ENCODE results near the gene OLFM4.

OLFM4 gene

DNA sequence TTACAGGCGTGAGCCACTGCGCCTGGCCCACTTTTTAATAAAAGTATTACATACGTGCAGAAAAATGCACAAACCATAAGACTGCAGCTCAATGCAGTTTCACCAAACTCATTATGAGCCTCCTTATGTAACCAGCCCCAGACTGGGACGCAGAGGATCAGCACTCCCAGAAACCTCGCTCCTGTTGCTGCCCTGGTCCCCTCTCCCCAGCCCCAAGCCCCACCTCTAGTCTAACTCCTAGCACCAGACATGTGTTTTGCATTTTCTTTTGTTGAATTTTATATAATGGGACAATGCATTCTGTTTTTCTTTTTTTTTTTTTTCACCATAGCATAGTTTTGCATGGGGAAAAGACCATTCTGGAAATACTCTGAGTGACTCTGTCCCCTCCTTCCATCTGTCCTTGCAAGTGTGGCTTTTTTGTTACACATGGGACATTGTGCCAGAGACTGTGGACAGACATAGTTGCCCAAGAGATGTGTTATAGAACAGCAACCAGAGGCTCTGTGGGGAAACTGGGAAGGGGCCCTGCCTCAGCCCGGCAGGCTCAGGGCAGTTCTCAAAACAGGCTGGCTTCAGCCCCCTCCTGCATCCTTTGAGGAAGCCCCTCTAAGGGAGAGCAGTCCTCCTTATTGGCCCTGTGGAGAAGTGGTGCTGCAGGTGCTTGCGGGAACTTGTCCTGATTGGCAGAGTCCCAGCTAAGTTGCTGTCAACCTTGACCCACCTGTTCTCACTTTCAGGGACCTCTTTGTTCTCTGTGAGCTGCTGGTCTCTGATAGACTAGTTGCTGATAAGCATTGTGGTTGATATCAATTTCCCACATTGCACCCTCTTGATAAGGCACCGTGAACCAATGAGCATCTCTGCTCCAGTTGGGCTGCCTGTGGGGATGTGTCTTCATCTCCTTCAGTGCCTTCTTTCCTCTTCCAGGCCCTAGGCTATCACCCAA is 13.8 kb upstream of the OLFM4 start:
- no peak overlapping the region for H3K27ac ChIP-seq (ENCODE audit: extremely low read depth, low read depth, low read length)
- H3K4me1 ChIP-seq (ENCODE audit: control insufficient read depth, insufficient read depth, low read length) = no peaks in the 10 kb centered on the region
- no peak for TF ChIP-seq ZNF19 (tag by site-specific recombination; IDR thresholded peaks at IDR 0.05; ENCODE audit: low read depth)
- no peak for TF ChIP-seq ZNF791 (tag by site-specific recombination; IDR thresholded peaks at IDR 0.05)
- TF ChIP-seq, protein P1, sequence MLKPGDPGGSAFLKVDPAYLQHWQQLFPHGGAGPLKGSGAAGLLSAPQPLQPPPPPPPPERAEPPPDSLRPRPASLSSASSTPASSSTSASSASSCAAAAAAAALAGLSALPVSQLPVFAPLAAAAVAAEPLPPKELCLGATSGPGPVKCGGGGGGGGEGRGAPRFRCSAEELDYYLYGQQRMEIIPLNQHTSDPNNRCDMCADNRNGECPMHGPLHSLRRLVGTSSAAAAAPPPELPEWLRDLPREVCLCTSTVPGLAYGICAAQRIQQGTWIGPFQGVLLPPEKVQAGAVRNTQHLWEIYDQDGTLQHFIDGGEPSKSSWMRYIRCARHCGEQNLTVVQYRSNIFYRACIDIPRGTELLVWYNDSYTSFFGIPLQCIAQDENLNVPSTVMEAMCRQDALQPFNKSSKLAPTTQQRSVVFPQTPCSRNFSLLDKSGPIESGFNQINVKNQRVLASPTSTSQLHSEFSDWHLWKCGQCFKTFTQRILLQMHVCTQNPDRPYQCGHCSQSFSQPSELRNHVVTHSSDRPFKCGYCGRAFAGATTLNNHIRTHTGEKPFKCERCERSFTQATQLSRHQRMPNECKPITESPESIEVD (tag by site-specific recombination; IDR thresholded peaks at IDR 0.05) = no peak
- no peak for TF ChIP-seq ZNF600 (tag by site-specific recombination; IDR thresholded peaks at IDR 0.05)
- TF ChIP-seq ZNF292 (tag by site-specific recombination; IDR thresholded peaks at IDR 0.05; ENCODE audit: borderline replicate concordance, low read depth) = no peak
- TF ChIP-seq ZNF776 (tag by site-specific recombination; IDR thresholded peaks at IDR 0.05; ENCODE audit: borderline replicate concordance) = no peak
- TF ChIP-seq ZNF843 (tag by site-specific recombination; IDR thresholded peaks at IDR 0.05) = no peak
- CTCF ChIA-PET = no interaction called here
- H3K9me3 ChIP-seq (ENCODE audit: control insufficient read depth, insufficient read depth, low read depth, low read length) = no peaks in the 10 kb centered on the region
- no peaks in the 10 kb centered on the region for H3K36me3 ChIP-seq (ENCODE audit: control insufficient read depth in 2 of 2, insufficient read depth in 1 of 2, low read length in 2 of 2)
- no peak overlapping the region for H3K4me3 ChIP-seq (ENCODE audit: low read depth, low read length)
- POLR2A ChIA-PET = no interaction called here

DNA sequence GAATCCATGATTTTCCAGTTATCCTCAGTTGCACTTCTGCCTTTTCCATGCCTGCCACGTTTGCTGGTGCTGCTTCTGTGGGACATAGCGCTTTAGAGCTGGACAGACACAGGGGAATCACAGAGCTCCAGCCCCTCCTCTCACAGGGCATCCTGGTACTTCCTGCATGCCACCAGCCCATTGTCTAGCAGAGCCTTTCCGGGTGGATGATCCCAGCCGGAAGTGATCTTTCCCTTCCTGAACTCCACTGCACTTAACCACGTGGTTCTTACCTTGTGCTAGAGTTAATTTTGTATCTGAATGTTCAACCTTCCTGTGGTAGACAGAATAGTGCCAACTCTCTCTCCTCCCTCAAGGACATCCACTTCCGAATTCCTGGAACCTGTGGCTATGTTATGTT is 12.6 kb upstream of the OLFM4 start:
- Histone ChIP-seq H3K4me3 (ENCODE audit: low read depth, low read length) (no peak overlapping the region), H3K9me3 (ENCODE audit: control insufficient read depth, insufficient read depth, low read depth, low read length) (no peaks in the 10 kb centered on the region), H3K27ac (ENCODE audit: extremely low read depth, low read depth, low read length) (no peak overlapping the region), H3K4me1 (ENCODE audit: control insufficient read depth, insufficient read depth, low read length) (no peaks in the 10 kb centered on the region), H3K36me3 (ENCODE audit: control insufficient read depth in 2 of 2, insufficient read depth in 1 of 2, low read length in 2 of 2) (no peaks in the 10 kb centered on the region)
- ChIA-PET CTCF (interaction anchor here (0.7 kb wide), 1 partner anchor 152 kb away, joined by 4 read pairs; no protein-coding TSS in a partner anchor), POLR2A (no interaction called here)
- TF ChIP-seq, protein P2, sequence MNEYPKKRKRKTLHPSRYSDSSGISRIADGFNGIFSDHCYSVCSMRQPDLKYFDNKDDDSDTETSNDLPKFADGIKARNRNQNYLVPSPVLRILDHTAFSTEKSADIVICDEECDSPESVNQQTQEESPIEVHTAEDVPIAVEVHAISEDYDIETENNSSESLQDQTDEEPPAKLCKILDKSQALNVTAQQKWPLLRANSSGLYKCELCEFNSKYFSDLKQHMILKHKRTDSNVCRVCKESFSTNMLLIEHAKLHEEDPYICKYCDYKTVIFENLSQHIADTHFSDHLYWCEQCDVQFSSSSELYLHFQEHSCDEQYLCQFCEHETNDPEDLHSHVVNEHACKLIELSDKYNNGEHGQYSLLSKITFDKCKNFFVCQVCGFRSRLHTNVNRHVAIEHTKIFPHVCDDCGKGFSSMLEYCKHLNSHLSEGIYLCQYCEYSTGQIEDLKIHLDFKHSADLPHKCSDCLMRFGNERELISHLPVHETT (tag by site-specific recombination; IDR thresholded peaks at IDR 0.05) = no peak

DNA sequence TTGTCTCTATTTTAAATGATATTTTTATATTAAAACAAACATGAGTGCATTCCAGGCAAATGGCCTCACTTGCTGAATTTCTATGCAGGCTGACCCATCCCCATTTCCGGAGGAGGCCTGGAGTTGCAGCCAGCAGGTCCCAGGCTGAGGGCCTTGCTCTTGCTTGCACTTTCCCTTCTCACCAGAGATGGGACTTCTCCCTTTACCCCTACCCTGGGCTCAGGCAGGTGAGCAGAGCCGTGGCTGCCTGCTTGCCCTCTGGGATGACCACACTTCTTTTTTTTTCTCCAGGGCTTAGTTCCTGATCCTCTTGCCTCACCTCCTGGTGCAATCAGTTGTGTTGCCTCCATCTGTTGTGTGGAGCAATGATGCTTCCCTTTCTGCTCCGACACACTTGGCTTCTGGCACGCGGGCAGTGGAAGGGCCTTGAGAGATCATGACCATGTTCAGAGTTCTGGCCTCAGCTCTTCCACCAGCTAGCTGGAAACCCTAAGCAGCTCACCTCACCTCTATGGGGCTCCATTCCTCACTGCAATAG is 11.1 kb upstream of the OLFM4 start:
- ChIA-PET POLR2A (no interaction called here), CTCF (interaction anchor here (0.5 kb wide), 1 partner anchor 364 kb away, joined by 3 read pairs; no protein-coding TSS in a partner anchor)
- Histone ChIP-seq H3K9me3 (ENCODE audit: control insufficient read depth, insufficient read depth, low read depth, low read length) (no peaks in the 10 kb centered on the region), H3K4me3 (ENCODE audit: low read depth, low read length) (no peak overlapping the region), H3K4me1 (ENCODE audit: control insufficient read depth, insufficient read depth, low read length) (no peaks in the 10 kb centered on the region), H3K36me3 (ENCODE audit: control insufficient read depth in 2 of 2, insufficient read depth in 1 of 2, low read length in 2 of 2) (no peaks in the 10 kb centered on the region), H3K27ac (ENCODE audit: extremely low read depth, low read depth, low read length) (no peak overlapping the region)
- TF ChIP-seq ZNF837 (tag by site-specific recombination; IDR thresholded peaks at IDR 0.05) (no peak), SETDB1 (IDR thresholded peaks at IDR 0.05; ENCODE audit: insufficient read length, low read length) (no peak), ZNF248 (tag by site-specific recombination; IDR thresholded peaks at IDR 0.05) (no peak), ZNF2 (tag by site-specific recombination; IDR thresholded peaks at IDR 0.05) (no peak), ZSCAN23 (tag by site-specific recombination; IDR thresholded peaks at IDR 0.05) (no peak), ZBTB8A (tag by site-specific recombination; IDR thresholded peaks at IDR 0.05) (no peak), GLI2 (tag by site-specific recombination; IDR thresholded peaks at IDR 0.05; ENCODE audit: borderline replicate concordance, low read depth) (no peak), ZBTB1 (tag by site-specific recombination; IDR thresholded peaks at IDR 0.05) (no peak), ZNF521 (tag by site-specific recombination; IDR thresholded peaks at IDR 0.05) (no peak)
- TF ChIP-seq, protein P3, sequence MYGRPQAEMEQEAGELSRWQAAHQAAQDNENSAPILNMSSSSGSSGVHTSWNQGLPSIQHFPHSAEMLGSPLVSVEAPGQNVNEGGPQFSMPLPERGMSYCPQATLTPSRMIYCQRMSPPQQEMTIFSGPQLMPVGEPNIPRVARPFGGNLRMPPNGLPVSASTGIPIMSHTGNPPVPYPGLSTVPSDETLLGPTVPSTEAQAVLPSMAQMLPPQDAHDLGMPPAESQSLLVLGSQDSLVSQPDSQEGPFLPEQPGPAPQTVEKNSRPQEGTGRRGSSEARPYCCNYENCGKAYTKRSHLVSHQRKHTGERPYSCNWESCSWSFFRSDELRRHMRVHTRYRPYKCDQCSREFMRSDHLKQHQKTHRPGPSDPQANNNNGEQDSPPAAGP (tag by site-specific recombination; IDR thresholded peaks at IDR 0.05) = no peak
- TF ChIP-seq, protein P4, sequence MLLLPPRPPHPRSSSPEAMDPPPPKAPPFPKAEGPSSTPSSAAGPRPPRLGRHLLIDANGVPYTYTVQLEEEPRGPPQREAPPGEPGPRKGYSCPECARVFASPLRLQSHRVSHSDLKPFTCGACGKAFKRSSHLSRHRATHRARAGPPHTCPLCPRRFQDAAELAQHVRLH (tag by site-specific recombination; IDR thresholded peaks at IDR 0.05) = no peak

Measured in HEK293 (cell line).